ENCODE measurements around the gene RBM22. TPM values are rescaled to one million over a fixed set of nuclear protein-coding genes. Genes with fewer than 3 reads are reported as not detected.

The RBM22 gene
- total RNA-seq, 2 donors from 2014 or later, result 72.5 to 80.0 TPM

- H3K4me3 Mint-ChIP-seq, result no peak overlapping the region
- no peaks in the 10 kb centered on the region for H3K9me3 Mint-ChIP-seq
- H3K27ac Mint-ChIP-seq, result no peak overlapping the region
- peaks cover 0 to 9% of the 10 kb centered on the region in 2 donors for H3K4me1 Mint-ChIP-seq (ENCODE audit: low read depth in 2 of 2)
- DNase-seq (ENCODE audit: low spot score) (no peak), ATAC-seq (no peak)
- no peaks in the 10 kb centered on the region for H3K27me3 Mint-ChIP-seq
- peaks cover 6% of the 10 kb centered on the region for H3K36me3 Mint-ChIP-seq
Measured at GRCh38 chr5:150700246-150700593, 642 bp downstream of the RBM22 start.

DNA sequence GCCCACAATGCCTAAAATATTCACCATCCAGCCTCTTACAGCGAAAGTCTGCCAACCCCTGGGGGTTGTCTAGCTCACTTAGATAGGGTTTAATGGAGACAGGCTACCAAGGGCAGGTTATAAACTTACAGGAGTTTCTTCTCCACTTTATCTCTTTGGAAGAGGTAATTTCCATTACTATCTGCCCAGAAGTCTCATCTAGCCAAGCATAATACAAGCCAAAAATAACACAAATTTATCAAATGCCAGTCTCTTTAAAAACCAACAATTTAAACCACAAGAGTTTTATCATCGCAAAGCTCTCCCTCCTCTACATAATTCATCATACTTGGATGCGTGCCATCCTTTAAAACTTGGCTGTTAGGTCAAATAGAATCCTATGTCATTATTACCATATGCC, 6.2 kb downstream of the RBM22 start:
- Mint-ChIP-seq H3K4me3 (no peak overlapping the region), H3K36me3 (peaks cover 31% of the 10 kb centered on the region), H3K4me1 (ENCODE audit: low read depth in 2 of 2) (peaks cover 0 to 9% of the 10 kb centered on the region in 2 donors), H3K27me3 (no peaks in the 10 kb centered on the region), H3K27ac (no peak overlapping the region), H3K9me3 (no peaks in the 10 kb centered on the region)
- DNase-seq (ENCODE audit: low spot score) (no peak), ATAC-seq (no peak)

DNA sequence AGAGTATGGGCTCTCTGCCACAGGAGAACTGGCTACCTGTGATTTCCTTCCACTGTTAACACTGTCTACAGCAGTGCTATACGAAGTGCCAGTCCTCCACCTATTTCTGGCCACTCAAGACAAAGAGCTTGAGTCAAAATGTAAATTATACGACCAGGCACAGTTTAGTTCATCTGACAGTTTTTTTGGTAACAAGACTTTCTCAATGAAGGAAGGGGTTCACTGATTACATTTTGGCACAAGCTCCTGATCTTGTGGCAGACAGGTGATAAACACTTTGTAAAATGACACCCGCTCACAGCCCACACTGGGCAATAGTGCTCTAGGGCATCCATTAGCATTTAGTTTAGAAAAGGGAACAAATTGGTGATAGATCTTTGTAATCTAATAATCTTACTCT, 8.6 kb downstream of the RBM22 start:
- ATAC-seq (no peak), DNase-seq (ENCODE audit: low spot score) (no peak)
- H3K9me3 Mint-ChIP-seq, result no peaks in the 10 kb centered on the region
- H3K4me1 Mint-ChIP-seq (ENCODE audit: low read depth in 2 of 2), result peaks cover 0 to 2% of the 10 kb centered on the region in 2 donors
- no peaks in the 10 kb centered on the region for H3K27me3 Mint-ChIP-seq
- H3K36me3 Mint-ChIP-seq, result peaks cover 37% of the 10 kb centered on the region
- H3K27ac Mint-ChIP-seq, result peak overlapping the region in 1 of 2 donors; percentile 17
- H3K4me3 Mint-ChIP-seq, result no peak overlapping the region

DNA sequence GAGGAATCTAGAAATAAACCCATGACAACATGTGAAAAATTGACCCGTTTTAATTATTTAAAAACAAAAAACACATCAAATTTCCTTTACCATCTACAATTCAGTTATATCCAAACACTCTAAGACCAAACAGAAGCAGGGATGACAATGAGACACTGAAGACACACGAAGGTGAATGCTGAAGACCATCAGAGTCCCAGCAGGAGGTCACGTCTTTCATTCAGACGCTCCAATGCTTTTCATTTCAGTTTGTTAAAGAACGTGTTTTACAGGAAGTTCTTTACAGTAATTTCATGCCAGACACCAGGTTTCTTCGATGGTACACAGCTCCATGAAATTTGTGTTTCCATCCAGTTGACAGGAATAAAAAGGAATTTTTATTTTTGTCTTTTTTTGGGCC, 10.1 kb downstream of the RBM22 start:
- ATAC-seq, result no peak
- peak overlapping the region in 1 of 2 donors; percentile 10 for H3K27ac Mint-ChIP-seq
- no peak for DNase-seq (ENCODE audit: low spot score)
- H3K27me3 Mint-ChIP-seq, result no peaks in the 10 kb centered on the region
- H3K36me3 Mint-ChIP-seq, result peaks cover 31% of the 10 kb centered on the region
- no peaks in the 10 kb centered on the region for H3K4me1 Mint-ChIP-seq (ENCODE audit: low read depth in 2 of 2)
- H3K4me3 Mint-ChIP-seq, result no peak overlapping the region
- no peaks in the 10 kb centered on the region for H3K9me3 Mint-ChIP-seq

DNA sequence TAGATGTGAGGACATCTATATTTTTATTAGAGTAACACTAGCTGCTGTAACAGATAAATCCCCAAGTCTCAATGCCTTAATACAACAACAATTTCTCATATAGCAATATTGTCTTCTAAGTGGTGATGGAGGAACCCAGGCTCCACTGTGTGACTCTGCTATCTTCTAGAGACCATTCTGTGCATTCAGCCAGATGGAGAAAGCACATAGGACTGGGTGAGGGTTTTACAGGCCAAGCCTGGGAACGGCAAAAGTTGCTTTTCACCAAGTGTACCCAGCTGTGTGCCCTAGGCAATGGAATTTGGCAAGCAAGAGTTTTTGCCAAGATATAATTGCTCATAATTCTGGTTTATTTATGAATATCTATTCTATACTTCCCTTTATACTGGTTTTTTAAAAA, 11.7 kb downstream of the RBM22 start:
- no peaks in the 10 kb centered on the region for H3K4me1 Mint-ChIP-seq (ENCODE audit: low read depth in 2 of 2)
- no peak overlapping the region for H3K27ac Mint-ChIP-seq
- H3K27me3 Mint-ChIP-seq, result no peaks in the 10 kb centered on the region
- H3K4me3 Mint-ChIP-seq, result no peak overlapping the region
- no peak for DNase-seq (ENCODE audit: low spot score)
- no peaks in the 10 kb centered on the region for H3K9me3 Mint-ChIP-seq
- H3K36me3 Mint-ChIP-seq, result peaks cover 31% of the 10 kb centered on the region
- ATAC-seq, result no peak

DNA sequence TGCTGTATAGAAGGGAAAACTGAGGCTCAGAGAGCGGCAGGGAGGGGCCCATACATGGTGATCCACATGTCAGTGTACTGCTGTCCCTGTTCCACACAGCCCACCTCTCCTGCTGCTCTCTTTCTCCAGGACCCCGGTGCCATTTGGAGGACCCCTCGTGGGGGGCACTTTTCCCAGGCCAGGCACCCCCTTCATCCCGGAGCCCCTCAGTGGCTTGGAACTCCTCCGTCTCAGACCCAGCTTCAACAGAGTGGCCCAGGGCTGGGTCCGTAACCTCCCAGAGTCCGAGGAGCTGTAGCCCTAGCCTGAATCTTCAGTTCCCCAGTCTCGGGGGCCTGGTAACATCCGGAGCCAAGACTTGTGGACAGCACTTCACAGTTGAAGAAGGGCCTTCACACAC, 24.3 kb downstream of the RBM22 start:
- Mint-ChIP-seq H3K4me1 (ENCODE audit: low read depth in 2 of 2) (no peaks in the 10 kb centered on the region), H3K27ac (no peak overlapping the region), H3K36me3 (peaks cover 8% of the 10 kb centered on the region), H3K27me3 (no peaks in the 10 kb centered on the region), H3K9me3 (no peaks in the 10 kb centered on the region), H3K4me3 (no peak overlapping the region)
- ATAC-seq (no peak), DNase-seq (ENCODE audit: low spot score) (no peak)

DNA sequence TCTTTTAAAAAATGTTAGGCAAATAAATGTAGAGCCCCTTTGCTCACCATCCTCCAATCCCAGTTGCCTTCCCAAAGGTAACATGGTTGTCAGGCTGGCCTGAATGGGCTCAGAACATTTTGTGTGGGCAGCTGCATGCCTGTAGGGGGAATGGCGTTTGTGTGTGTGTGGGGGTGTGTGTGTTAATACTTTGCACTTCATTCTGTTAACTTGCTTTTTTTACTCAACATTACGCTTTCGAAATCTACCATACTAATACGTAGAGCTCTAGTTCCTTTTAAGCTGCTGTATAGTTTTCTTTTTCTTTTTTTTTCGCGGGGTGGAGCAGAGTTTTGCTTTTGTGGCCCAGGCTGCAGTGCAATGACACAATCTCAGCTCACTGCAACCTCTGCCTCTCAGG, 25.8 kb downstream of the RBM22 start:
- peaks cover 2% of the 10 kb centered on the region for H3K36me3 Mint-ChIP-seq
- ATAC-seq, result no peak
- H3K4me1 Mint-ChIP-seq (ENCODE audit: low read depth in 2 of 2), result no peaks in the 10 kb centered on the region
- H3K4me3 Mint-ChIP-seq, result no peak overlapping the region
- H3K9me3 Mint-ChIP-seq, result no peaks in the 10 kb centered on the region
- peaks cover 11% of the 10 kb centered on the region in 2 donors for H3K27me3 Mint-ChIP-seq
- H3K27ac Mint-ChIP-seq, result no peak overlapping the region
- DNase-seq (ENCODE audit: low spot score), result no peak

DNA sequence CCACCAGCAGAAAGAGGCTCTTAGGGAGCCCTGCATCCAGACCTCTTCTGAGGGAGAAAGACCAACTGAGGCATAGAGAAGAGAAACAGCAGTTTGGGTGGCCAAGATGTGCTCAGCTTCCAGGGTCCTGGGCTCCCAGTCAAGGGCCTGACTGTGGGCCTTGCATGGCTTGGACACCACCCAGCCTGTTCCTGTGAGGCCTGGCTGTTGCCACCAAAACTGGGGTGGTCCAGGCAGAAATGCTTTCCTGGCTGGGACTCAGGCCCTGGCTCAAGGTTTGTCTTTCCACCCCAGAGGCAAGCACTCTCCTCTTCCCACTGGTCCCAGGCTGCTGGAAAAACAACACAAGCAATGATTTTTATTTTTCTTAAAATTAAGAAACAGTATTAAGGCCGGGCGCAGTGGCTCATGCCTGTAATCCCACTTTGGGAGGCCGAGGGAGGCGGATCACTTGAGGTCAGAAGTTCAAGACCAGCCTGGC, 26.5 kb downstream of the RBM22 start:
- DNase-seq (ENCODE audit: low spot score) (no peak), ATAC-seq (peak in 1 of 2 donors; percentile 3)
- H3K27ac Mint-ChIP-seq, result no peak overlapping the region
- H3K9me3 Mint-ChIP-seq, result no peaks in the 10 kb centered on the region
- no peaks in the 10 kb centered on the region for H3K4me1 Mint-ChIP-seq (ENCODE audit: low read depth in 2 of 2)
- no peak overlapping the region for H3K4me3 Mint-ChIP-seq
- H3K36me3 Mint-ChIP-seq, result no peaks in the 10 kb centered on the region
- peaks cover 13 to 15% of the 10 kb centered on the region in 2 donors for H3K27me3 Mint-ChIP-seq

- Mint-ChIP-seq H3K27me3 (peaks cover 13 to 15% of the 10 kb centered on the region in 2 donors), H3K27ac (no peak overlapping the region), H3K9me3 (no peaks in the 10 kb centered on the region), H3K4me3 (no peak overlapping the region), H3K36me3 (no peaks in the 10 kb centered on the region), H3K4me1 (ENCODE audit: low read depth in 2 of 2) (no peaks in the 10 kb centered on the region)
- ATAC-seq (no peak), DNase-seq (ENCODE audit: low spot score) (no peak)
Measured at GRCh38 chr5:150672884-150673275, 28.0 kb downstream of the RBM22 start.

- ATAC-seq (peak; percentile 42 to 66), DNase-seq (ENCODE audit: low spot score) (no peak)
- Mint-ChIP-seq H3K9me3 (no peaks in the 10 kb centered on the region), H3K4me1 (ENCODE audit: low read depth in 2 of 2) (no peaks in the 10 kb centered on the region), H3K27me3 (peaks cover 13 to 15% of the 10 kb centered on the region in 2 donors), H3K36me3 (no peaks in the 10 kb centered on the region), H3K4me3 (peak overlapping the region; percentile 51), H3K27ac (no peak overlapping the region)
Measured at GRCh38 chr5:150672237-150672883, 28.5 kb downstream of the RBM22 start.

DNA sequence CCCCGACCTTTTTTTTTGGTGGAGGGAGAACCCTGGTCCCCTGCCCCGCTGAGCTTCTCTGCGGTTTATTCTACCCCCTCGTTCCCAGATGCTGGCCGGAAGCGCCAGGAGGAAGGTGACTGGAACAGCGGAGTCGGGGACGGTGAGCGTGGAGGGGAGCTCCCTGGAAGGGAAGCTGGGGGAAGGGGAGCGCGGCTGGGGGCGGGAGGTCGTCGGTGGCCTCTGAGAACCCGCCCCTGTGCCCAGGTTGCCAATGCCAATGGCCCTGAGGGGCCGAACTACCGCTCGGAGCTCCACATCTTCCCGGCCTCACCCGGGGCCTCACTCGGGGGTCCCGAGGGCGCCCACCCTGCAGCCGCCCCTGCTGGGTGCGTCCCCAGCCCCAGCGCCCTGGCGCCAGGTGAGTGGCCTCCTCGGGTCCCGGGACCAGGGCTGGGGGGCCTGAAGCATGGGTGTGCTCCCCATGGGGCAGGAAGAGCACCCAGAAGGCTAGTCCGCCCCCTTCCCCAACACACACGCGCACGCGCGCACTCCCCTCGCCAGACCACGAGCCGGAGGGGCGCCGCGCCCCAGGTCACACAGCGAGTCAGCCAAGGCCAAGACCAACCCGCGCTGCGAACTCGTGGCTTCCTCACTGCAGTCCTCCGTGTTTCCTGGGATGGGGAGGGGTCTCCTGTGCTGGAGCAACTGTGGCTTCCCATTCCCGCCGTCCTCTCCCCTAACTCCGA, 29.2 kb downstream of the RBM22 start:
- H3K4me3 Mint-ChIP-seq, result peak overlapping the region; percentile 51
- no peaks in the 10 kb centered on the region for H3K36me3 Mint-ChIP-seq
- ATAC-seq, result peak; percentile 37 to 41
- no peaks in the 10 kb centered on the region for H3K4me1 Mint-ChIP-seq (ENCODE audit: low read depth in 2 of 2)
- H3K27ac Mint-ChIP-seq, result no peak overlapping the region
- no peaks in the 10 kb centered on the region for H3K9me3 Mint-ChIP-seq
- no peak for DNase-seq (ENCODE audit: low spot score)
- peaks cover 13 to 15% of the 10 kb centered on the region in 2 donors for H3K27me3 Mint-ChIP-seq

DNA sequence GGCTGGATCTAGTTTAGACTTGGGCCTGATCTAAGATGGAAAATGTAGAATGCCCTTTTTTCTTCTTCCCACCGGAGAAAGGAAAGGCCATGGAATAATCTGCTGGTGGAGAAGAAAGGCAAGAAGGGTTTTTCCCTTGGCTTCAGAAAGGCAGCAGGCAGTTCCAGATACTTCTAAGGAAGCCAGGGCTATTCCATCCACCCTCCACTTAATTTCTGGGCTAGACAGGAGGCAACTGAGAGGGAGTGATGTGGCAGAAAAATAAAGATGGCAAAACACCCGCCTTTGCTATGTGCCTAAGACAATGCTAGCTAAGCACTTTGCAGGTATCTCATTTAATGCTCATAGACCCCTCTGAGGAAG, 29.9 kb downstream of the RBM22 start:
- H3K27ac Mint-ChIP-seq, result no peak overlapping the region
- H3K9me3 Mint-ChIP-seq, result no peaks in the 10 kb centered on the region
- no peaks in the 10 kb centered on the region for H3K4me1 Mint-ChIP-seq (ENCODE audit: low read depth in 2 of 2)
- H3K4me3 Mint-ChIP-seq, result peak overlapping the region; percentile 36
- ATAC-seq (no peak), DNase-seq (ENCODE audit: low spot score) (no peak)
- H3K27me3 Mint-ChIP-seq, result peaks cover 13 to 15% of the 10 kb centered on the region in 2 donors
- H3K36me3 Mint-ChIP-seq, result no peaks in the 10 kb centered on the region

GRCh38 chr5:150670275-150670947, 30.5 kb downstream of the RBM22 start:
- ATAC-seq, result no peak
- peak overlapping the region; percentile 36 for H3K4me3 Mint-ChIP-seq
- no peaks in the 10 kb centered on the region for H3K36me3 Mint-ChIP-seq
- no peaks in the 10 kb centered on the region for H3K9me3 Mint-ChIP-seq
- H3K27me3 Mint-ChIP-seq, result peaks cover 13 to 15% of the 10 kb centered on the region in 2 donors
- H3K4me1 Mint-ChIP-seq (ENCODE audit: low read depth in 2 of 2), result no peaks in the 10 kb centered on the region
- no peak for DNase-seq (ENCODE audit: low spot score)
- H3K27ac Mint-ChIP-seq, result no peak overlapping the region

- DNase-seq (ENCODE audit: low spot score), result no peak
- Mint-ChIP-seq H3K36me3 (no peaks in the 10 kb centered on the region), H3K27ac (no peak overlapping the region), H3K27me3 (peaks cover 7 to 13% of the 10 kb centered on the region in 2 donors), H3K9me3 (no peaks in the 10 kb centered on the region), H3K4me1 (ENCODE audit: low read depth in 2 of 2) (no peaks in the 10 kb centered on the region), H3K4me3 (no peak overlapping the region)
- no peak for ATAC-seq
Measured at GRCh38 chr5:150665044-150665443, 35.8 kb downstream of the RBM22 start.

Measured in natural killer cell treated with Interleukin-12 subunit alpha and Interleukin-12 subunit beta and Interleukin-15 and Interleukin-18, amount 100 ng/mL, for 72 hours (primary cell).